GM12891 (cell line): ENCODE results near the gene PCDH9.

ENCODE experiments used
- DNase-seq: peaks from one replicate; pipeline ENCODE4 v3.0.0; 2011; ENCODE audit warnings: low spot score; ENCODE audit not compliant: insufficient read length
- FAIRE-seq: peaks from 2 replicates; lab custom pipeline; 2011; peaks lifted over from hg19 to GRCh38; lab: Jason Lieb, UNC
- PAX5 ChIP-seq: IDR thresholded peaks from 2 replicates; pipeline ENCODE4 v1.6.1; 2011; ENCODE audit warnings: low read length, moderate library complexity, mild to moderate bottlenecking; ENCODE audit not compliant: insufficient read depth, severe bottlenecking
- POLR2A ChIP-seq: IDR thresholded peaks from 2 replicates; pipeline ENCODE4 v1.6.1; 2011; ENCODE audit warnings: low read depth, low read length, control low read depth
- POLR2AphosphoS5 ChIP-seq: IDR thresholded peaks from 2 replicates; pipeline ENCODE4 v1.6.1; 2011; ENCODE audit warnings: low read depth, low read length, control low read depth
- POU2F2 ChIP-seq: IDR thresholded peaks from 2 replicates; pipeline ENCODE4 v1.6.1; 2011; ENCODE audit warnings: low read depth, mild to moderate bottlenecking, control low read depth, low read length, moderate library complexity
- SPI1 ChIP-seq: IDR thresholded peaks from 2 replicates; pipeline ENCODE4 v1.6.1; 2011; ENCODE audit warnings: low read depth, low read length, control low read depth
- TAF1 ChIP-seq: IDR thresholded peaks from 2 replicates; pipeline ENCODE4 v1.6.1; 2011; ENCODE audit warnings: low read depth, low read length, control low read depth

Gene PCDH9

DNA sequence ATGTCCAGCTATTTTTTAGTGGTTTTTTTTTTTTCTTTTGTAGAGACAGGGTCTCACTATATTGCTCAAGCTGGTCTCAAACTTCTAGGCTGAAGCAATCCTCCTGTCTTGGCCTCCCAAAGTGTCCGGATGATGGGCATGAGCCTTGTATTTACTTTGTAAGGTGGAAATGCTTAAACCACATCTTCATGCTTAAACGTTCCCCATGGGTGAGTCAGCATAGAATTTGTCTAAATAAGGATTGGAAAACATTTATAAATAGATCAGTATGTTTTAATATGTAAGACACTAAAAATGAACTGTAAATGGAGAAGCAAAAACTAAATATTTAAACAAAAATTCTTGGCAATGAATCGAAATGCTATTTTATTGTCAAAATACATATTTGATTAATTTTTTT, 698.0 kb downstream of the PCDH9 start:
- TF ChIP-seq POU2F2 (no peak), POLR2AphosphoS5 (no peak), TAF1 (no peak), PAX5 (no peak), POLR2A (no peak), SPI1 (no peak)
- FAIRE-seq (no peak), DNase-seq (no peak)

DNA sequence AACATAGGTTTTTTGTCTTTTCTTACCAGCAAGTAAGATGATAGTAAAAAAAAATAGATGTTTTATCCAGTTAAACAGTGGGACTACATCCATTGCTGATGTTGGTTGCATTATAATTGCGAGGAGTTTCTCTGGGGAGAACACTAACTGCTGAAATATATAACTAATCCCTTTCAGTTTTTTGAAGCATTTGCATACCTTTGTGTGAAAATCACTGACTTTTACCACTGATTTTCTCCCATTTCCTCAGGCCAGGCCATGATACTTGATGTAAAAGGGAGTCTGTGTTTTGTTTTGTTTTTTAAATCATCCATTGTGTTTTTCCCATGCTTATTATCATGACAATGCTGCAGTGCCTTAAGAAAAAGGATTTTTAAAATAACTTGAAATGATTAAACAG, 699.5 kb downstream of the PCDH9 start:
- FAIRE-seq (no peak), DNase-seq (no peak)
- no peak for TF ChIP-seq POLR2AphosphoS5
- no peak for TF ChIP-seq TAF1
- no peak for TF ChIP-seq SPI1
- TF ChIP-seq POU2F2: no peak
- TF ChIP-seq POLR2A: no peak
- no peak for TF ChIP-seq PAX5

DNA sequence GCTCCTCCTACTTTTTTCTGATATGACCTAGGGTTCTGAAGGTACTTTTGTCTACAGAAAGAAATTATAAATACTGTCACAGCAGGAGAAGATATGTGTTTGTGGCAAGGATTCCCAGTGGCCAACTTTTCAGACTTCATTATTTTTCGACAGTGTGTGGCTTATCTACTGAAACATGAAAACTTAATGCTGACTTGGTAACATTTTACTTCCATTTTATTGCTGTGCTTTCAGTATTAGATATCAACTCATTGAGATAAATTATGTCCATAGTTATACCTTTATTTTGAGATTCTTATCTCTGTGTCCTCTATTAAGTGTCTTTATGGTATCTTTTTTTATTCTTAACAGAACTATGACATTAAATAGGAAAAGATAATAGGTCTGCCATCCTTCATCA, 700.0 kb downstream of the PCDH9 start:
- DNase-seq (no peak), FAIRE-seq (no peak)
- no peak for TF ChIP-seq TAF1
- TF ChIP-seq PAX5: no peak
- no peak for TF ChIP-seq SPI1

DNA sequence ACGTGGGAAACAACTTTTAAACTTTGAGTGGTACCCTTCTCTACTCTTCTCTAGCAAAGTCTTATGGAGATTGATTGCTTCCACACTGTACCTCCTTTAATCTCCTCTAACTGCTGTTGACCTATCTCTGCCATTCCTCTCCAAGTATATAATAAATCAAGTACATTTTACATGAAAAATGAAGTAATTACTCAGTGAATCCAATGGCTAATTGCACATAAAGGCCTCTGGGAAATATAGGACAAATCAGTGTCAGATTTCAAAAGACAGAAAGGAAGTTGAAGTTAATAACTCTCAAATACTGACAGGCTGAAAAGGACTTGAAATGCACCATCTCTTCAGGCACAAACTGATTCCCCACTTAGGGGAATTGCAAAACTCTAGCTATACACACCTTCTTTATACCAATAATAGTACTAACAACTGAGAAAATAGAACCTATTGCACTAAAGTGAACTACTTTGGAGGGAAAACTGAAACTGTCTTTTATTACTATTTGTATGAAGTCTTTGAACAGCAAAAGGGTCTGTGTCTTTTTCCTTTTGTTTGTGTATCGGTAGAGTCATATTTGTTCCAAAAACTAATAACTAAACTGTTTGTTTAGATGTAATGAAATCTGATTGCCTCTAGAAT, 701.1 kb downstream of the PCDH9 start:
- TF ChIP-seq SPI1 (no peak), POU2F2 (no peak), POLR2AphosphoS5 (no peak), PAX5 (no peak), TAF1 (no peak), POLR2A (no peak)
- FAIRE-seq: no peak
- no peak for DNase-seq

DNA sequence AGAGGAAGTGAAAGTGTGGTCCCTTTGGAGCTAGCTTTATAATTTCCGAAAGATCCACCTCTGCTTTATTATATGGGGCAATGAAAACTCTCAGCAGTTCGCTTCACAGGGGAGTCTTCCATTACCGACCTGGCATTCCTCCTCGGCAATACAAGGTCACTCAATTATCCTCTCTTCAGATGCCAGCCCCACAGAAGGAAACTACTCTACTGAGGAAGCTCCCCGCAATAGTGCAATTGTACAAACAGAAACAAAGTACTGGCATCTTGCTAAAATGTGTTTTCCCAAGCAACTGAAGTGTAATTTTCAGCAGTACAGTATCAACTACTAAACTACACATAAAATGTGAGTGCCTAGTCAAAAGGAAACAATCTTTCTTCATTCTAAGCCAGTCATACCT, 702.0 kb downstream of the PCDH9 start:
- FAIRE-seq (no peak), DNase-seq (no peak)
- no peak for TF ChIP-seq POLR2AphosphoS5
- TF ChIP-seq TAF1: no peak
- TF ChIP-seq POLR2A: no peak
- no peak for TF ChIP-seq PAX5
- no peak for TF ChIP-seq SPI1
- no peak for TF ChIP-seq POU2F2

DNA sequence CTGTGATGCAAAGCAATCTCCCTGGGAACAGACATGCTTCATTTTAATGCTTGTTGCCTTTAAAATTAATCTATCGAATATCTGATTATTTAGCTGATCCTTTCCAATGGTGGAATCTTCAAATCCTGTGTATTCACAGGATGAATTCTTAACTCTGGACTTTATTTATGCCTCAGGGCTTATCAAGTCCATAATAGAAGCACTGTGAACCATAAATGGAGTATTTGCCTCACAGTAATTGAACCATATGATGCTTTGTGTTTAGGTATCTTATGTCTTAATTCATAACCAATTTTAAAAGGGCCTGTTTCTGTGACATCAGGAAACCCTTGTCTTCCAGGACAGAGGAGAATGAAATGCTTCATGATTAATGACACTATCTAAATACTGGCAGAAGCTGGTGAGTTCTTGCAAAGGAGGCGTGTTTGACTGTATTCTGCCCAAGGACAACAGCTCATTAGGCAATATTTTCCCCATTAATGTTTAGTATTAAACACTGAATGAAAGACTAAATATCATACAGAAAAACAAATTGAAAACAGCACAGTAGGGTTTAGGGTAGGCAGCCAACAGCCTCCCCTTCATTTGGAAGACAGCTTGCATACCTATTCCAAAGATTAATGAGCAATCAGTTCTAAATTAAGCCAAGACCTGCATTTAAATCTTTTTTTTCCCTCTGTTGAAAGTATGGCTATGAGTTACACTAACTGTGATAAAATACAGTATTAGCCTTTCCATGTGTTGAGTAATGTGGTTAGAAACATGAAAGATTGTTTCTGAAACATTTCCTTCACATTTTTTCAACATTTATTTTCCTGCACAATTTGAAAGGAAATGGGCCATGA, 709.4 kb downstream of the PCDH9 start:
- TF ChIP-seq POLR2AphosphoS5 (no peak), POU2F2 (no peak), TAF1 (no peak), POLR2A (no peak)
- FAIRE-seq (no peak), DNase-seq (no peak)

DNA sequence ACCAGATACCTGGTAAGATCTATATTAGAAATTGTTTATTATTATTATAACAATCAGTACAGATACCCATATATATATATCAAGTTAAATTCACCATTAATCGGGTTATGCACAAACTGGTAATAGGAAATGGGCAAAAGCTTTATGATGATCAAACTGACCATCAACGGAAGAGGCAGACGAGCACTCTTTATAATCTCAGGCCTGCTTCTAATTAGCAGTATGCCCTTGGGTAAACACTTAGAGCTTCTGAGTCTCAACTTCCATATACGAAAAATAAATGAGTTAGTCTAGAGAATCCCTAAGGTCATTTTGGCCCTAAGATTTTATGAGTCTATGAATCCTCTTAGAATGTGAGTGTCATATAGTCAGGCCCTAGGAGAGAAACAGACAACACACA, 710.9 kb downstream of the PCDH9 start:
- FAIRE-seq: no peak
- no peak for DNase-seq
- TF ChIP-seq POLR2AphosphoS5 (no peak), SPI1 (no peak), PAX5 (no peak), POU2F2 (no peak), POLR2A (no peak), TAF1 (no peak)

DNA sequence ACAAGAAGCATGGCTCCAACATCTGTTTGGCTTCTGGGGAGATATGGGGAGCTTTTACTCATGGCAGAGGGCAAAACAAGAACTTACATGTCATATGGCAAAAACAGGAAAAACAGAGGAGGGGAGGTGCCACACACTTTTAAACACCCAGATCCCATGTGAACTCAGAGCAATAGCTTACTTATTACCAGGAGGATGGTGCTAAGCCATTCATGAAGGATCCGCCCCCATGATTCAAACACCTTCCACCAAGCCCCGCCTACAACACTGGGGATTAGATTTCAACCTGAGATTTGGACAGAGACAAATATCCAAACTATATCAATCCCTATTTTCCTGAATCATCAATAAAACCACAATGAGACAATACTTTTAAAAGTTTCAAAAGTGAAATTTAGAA, 712.1 kb downstream of the PCDH9 start:
- FAIRE-seq (no peak), DNase-seq (no peak)
- no peak for TF ChIP-seq SPI1
- TF ChIP-seq POLR2AphosphoS5: no peak
- TF ChIP-seq TAF1: no peak
- no peak for TF ChIP-seq PAX5
- TF ChIP-seq POU2F2: no peak
- TF ChIP-seq POLR2A: no peak

DNA sequence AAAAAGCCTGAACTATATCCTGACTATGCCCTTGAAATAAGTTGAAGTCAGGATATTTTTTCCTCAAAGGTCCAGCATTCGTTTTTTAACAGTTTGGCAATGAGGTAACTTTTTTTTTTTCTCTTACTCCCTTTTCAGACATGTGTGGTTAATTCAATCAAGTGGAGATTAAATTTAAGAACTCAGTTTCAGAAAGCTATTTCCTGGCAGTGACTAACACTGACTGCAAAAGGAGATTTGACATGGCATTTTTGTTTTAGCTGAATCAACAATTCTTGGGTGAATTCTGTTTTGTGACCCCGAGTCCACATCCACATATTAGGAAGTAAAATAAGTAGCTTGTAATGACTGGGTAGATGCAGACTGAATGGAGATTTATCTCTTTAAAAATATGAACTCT, 716.4 kb downstream of the PCDH9 start:
- TF ChIP-seq PAX5 (no peak), SPI1 (no peak), POU2F2 (no peak), POLR2A (no peak), POLR2AphosphoS5 (no peak), TAF1 (no peak)
- DNase-seq: no peak
- no peak for FAIRE-seq

DNA sequence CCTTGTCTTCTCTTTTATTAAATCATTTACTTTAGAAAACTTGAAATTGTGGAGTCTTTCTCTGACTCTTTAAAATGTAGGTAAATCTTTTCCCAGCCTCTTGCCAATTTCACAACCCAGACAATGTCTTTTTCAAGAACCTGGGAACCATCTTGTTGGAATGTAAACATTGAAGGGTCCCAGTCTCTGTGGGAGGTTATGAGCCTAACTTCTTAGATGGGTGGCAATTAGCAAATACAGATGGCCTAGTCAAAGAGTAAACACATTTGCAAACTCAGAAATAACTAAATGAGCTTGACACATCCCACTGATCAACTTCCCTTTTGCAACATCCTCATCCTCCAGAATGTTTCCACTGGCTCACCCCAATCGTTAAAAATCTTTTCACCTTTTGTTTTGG, 721.0 kb downstream of the PCDH9 start:
- no peak for FAIRE-seq
- no peak for DNase-seq
- TF ChIP-seq POLR2A (no peak), POLR2AphosphoS5 (no peak), TAF1 (no peak), POU2F2 (no peak), PAX5 (no peak), SPI1 (no peak)
